Measurements from ENCODE around the gene PEX26. TPM values are rescaled to one million over a fixed set of nuclear protein-coding genes. Genes with fewer than 3 reads are reported as not detected.
"Not testable (repeated sequence)": the region's sequence is repeated elsewhere in the genome, so short reads cannot be mapped to it uniquely, and the experiment has no call there.

The PEX26 gene
- total RNA-seq, 1 donor from 2014 or later: 34.4 TPM

GRCh38 chr22:18032455-18033101 lies 45.2 kb upstream of the PEX26 start:
- H3K36me3 Mint-ChIP-seq (ENCODE audit: low read depth): no peaks in the 10 kb centered on the region
- DNase-seq (ENCODE audit: low spot score): no peak
- no peak overlapping the region for H3K4me3 Mint-ChIP-seq (ENCODE audit: unreplicated experiment)
- no peak for TF ChIP-seq CTCF (IDR thresholded peaks at IDR 0.05)
- no peaks in the 10 kb centered on the region for H3K27me3 Mint-ChIP-seq (ENCODE audit: low read depth)
- peaks cover 49% of the 10 kb centered on the region for H3K4me1 Mint-ChIP-seq (ENCODE audit: low read depth)
- H3K9me3 Mint-ChIP-seq (ENCODE audit: low read depth): no peaks in the 10 kb centered on the region
- H3K27ac Mint-ChIP-seq (ENCODE audit: unreplicated experiment): peak overlapping the region; percentile 95

- H3K27me3 Mint-ChIP-seq (ENCODE audit: low read depth): no peaks in the 10 kb centered on the region
- no peak overlapping the region for H3K4me3 Mint-ChIP-seq (ENCODE audit: unreplicated experiment)
- no peaks in the 10 kb centered on the region for H3K36me3 Mint-ChIP-seq (ENCODE audit: low read depth)
- peak; percentile 55 for TF ChIP-seq CTCF (IDR thresholded peaks at IDR 0.05)
- H3K9me3 Mint-ChIP-seq (ENCODE audit: low read depth): no peaks in the 10 kb centered on the region
- DNase-seq (ENCODE audit: low spot score): no peak
- H3K27ac Mint-ChIP-seq (ENCODE audit: unreplicated experiment): peak overlapping the region; percentile 67
- peaks cover 49% of the 10 kb centered on the region for H3K4me1 Mint-ChIP-seq (ENCODE audit: low read depth)
Observed at GRCh38 chr22:18033204-18033998, 44.4 kb upstream of the PEX26 start.

- Mint-ChIP-seq H3K36me3 (ENCODE audit: low read depth) (no peaks in the 10 kb centered on the region), H3K4me3 (ENCODE audit: unreplicated experiment) (no peak overlapping the region), H3K4me1 (ENCODE audit: low read depth) (peaks cover 49% of the 10 kb centered on the region), H3K9me3 (ENCODE audit: low read depth) (no peaks in the 10 kb centered on the region), H3K27me3 (ENCODE audit: low read depth) (no peaks in the 10 kb centered on the region), H3K27ac (ENCODE audit: unreplicated experiment) (peak overlapping the region; percentile 67)
- peak; percentile 34 for TF ChIP-seq CTCF (IDR thresholded peaks at IDR 0.05)
- DNase-seq (ENCODE audit: low spot score): no peak
Observed at GRCh38 chr22:18034076-18034475, 43.7 kb upstream of the PEX26 start.

GRCh38 chr22:18035751-18036150 lies 42.0 kb upstream of the PEX26 start:
- Mint-ChIP-seq H3K36me3 (ENCODE audit: low read depth) (no peaks in the 10 kb centered on the region), H3K9me3 (ENCODE audit: low read depth) (no peaks in the 10 kb centered on the region), H3K27ac (ENCODE audit: unreplicated experiment) (no peak overlapping the region), H3K4me3 (ENCODE audit: unreplicated experiment) (no peak overlapping the region), H3K27me3 (ENCODE audit: low read depth) (no peaks in the 10 kb centered on the region), H3K4me1 (ENCODE audit: low read depth) (peaks cover 49% of the 10 kb centered on the region)
- no peak for DNase-seq (ENCODE audit: low spot score)
- TF ChIP-seq CTCF (IDR thresholded peaks at IDR 0.05): no peak

- H3K27me3 Mint-ChIP-seq (ENCODE audit: low read depth); DNase-seq (ENCODE audit: low spot score); H3K36me3 Mint-ChIP-seq (ENCODE audit: low read depth); H3K9me3 Mint-ChIP-seq (ENCODE audit: low read depth); H3K4me3 Mint-ChIP-seq (ENCODE audit: unreplicated experiment): not testable (repeated sequence)
- Mint-ChIP-seq H3K4me1 (ENCODE audit: low read depth) (peaks cover 33% of the 10 kb centered on the region), H3K27ac (ENCODE audit: unreplicated experiment) (peak overlapping the region; percentile 5)
Observed at GRCh38 chr22:18040898-18041297, 36.9 kb upstream of the PEX26 start.
